ENCODE data around the gene PRSS57.
A peak's percentile ranks its signal among the peaks of the same experiment; 100 is the strongest.

Gene PRSS57

GRCh38 chr19:738509-739128 is 43.4 kb upstream of the PRSS57 start:
- no peak for DNase-seq
- no peaks in the 10 kb centered on the region for H3K79me2 ChIP-seq (ENCODE audit: low read length)

DNA sequence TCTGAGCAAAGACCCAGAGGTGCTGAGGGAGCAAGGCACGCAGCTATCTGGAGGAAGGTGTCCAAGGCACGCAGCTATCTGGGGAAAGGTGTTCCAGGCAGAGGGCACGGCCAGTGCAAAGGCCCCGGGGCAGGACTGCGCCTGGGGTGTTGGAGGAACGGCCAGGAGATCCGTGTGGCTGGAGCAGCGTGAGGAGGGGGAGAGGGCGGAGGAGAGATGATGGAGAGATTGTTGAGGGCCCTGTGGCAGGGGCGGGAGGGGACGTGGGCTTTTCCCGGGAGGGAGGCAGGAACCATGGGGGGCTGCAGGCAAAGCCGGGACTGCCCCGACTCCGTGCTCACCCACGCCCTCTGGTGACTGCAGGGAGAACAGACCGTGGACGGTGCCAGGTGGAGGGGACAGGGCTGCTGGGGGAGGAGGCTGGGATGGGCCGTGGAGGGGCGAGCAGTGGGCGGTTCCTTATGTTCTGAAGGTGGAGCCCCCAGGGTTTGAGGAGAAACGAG is 42.4 kb upstream of the PRSS57 start:
- no peak overlapping the region for H3K4me3 ChIP-seq (ENCODE audit: low read length)
- no peak overlapping the region for H3K4me2 ChIP-seq (ENCODE audit: low read depth, low read length)
- no peaks in the 10 kb centered on the region for H3F3A ChIP-seq (ENCODE audit: insufficient read depth, low read length)
- no peak overlapping the region for H3K27ac ChIP-seq (ENCODE audit: low read length)
- H3K9ac ChIP-seq (ENCODE audit: low read length) = no peak overlapping the region
- no peaks in the 10 kb centered on the region for H3K9me3 ChIP-seq (replicated peaks; ENCODE audit: insufficient read depth, low read length)
- H2AFZ ChIP-seq (ENCODE audit: low read length) = no peak overlapping the region
- H3K27me3 ChIP-seq (replicated peaks; ENCODE audit: insufficient read depth, low read length) = peaks cover 81% of the 10 kb centered on the region
- no peaks in the 10 kb centered on the region for H3K36me3 ChIP-seq (replicated peaks; ENCODE audit: insufficient read depth, low read length)
- no peaks in the 10 kb centered on the region for H4K20me1 ChIP-seq (ENCODE audit: insufficient read depth, low read length)
- DNase-seq = peak; percentile 30
- H3K4me1 ChIP-seq (ENCODE audit: low read length) = no peaks in the 10 kb centered on the region
- no peaks in the 10 kb centered on the region for H3K9me2 ChIP-seq (replicated peaks; ENCODE audit: insufficient read depth, low read length)
- TF ChIP-seq EZH2phosphoT487 (IDR thresholded peaks at IDR 0.05; ENCODE audit: low read length) (no peak), EZH2 (optimal IDR thresholded peaks at IDR 0.05; ENCODE audit: low read depth, low read length) (no peak)
- TF ChIP-seq, protein P1, sequence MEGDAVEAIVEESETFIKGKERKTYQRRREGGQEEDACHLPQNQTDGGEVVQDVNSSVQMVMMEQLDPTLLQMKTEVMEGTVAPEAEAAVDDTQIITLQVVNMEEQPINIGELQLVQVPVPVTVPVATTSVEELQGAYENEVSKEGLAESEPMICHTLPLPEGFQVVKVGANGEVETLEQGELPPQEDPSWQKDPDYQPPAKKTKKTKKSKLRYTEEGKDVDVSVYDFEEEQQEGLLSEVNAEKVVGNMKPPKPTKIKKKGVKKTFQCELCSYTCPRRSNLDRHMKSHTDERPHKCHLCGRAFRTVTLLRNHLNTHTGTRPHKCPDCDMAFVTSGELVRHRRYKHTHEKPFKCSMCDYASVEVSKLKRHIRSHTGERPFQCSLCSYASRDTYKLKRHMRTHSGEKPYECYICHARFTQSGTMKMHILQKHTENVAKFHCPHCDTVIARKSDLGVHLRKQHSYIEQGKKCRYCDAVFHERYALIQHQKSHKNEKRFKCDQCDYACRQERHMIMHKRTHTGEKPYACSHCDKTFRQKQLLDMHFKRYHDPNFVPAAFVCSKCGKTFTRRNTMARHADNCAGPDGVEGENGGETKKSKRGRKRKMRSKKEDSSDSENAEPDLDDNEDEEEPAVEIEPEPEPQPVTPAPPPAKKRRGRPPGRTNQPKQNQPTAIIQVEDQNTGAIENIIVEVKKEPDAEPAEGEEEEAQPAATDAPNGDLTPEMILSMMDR (IDR thresholded peaks at IDR 0.05; ENCODE audit: low read length) = peak; percentile 70
- no peaks in the 10 kb centered on the region for H3K79me2 ChIP-seq (ENCODE audit: low read length)

More at GRCh38 chr19:738509-739128, 43.4 kb upstream of the PRSS57 start:
- TF ChIP-seq, protein P1 (IDR thresholded peaks at IDR 0.05; ENCODE audit: low read length) = no peak
- TF ChIP-seq EZH2phosphoT487 (IDR thresholded peaks at IDR 0.05; ENCODE audit: low read length) (no peak), EZH2 (optimal IDR thresholded peaks at IDR 0.05; ENCODE audit: low read depth, low read length) (no peak)
- peaks cover 81% of the 10 kb centered on the region for H3K27me3 ChIP-seq (replicated peaks; ENCODE audit: insufficient read depth, low read length)
- H3K27ac ChIP-seq (ENCODE audit: low read length) = no peak overlapping the region
- no peaks in the 10 kb centered on the region for H4K20me1 ChIP-seq (ENCODE audit: insufficient read depth, low read length)
- no peaks in the 10 kb centered on the region for H3K9me3 ChIP-seq (replicated peaks; ENCODE audit: insufficient read depth, low read length)
- H3K9ac ChIP-seq (ENCODE audit: low read length) = no peak overlapping the region
- no peaks in the 10 kb centered on the region for H3K9me2 ChIP-seq (replicated peaks; ENCODE audit: insufficient read depth, low read length)
- no peaks in the 10 kb centered on the region for H3F3A ChIP-seq (ENCODE audit: insufficient read depth, low read length)
- H3K4me2 ChIP-seq (ENCODE audit: low read depth, low read length) = no peak overlapping the region
- no peaks in the 10 kb centered on the region for H3K36me3 ChIP-seq (replicated peaks; ENCODE audit: insufficient read depth, low read length)
- H3K4me1 ChIP-seq (ENCODE audit: low read length) = no peaks in the 10 kb centered on the region
- no peak overlapping the region for H2AFZ ChIP-seq (ENCODE audit: low read length)
- no peak overlapping the region for H3K4me3 ChIP-seq (ENCODE audit: low read length)

DNA sequence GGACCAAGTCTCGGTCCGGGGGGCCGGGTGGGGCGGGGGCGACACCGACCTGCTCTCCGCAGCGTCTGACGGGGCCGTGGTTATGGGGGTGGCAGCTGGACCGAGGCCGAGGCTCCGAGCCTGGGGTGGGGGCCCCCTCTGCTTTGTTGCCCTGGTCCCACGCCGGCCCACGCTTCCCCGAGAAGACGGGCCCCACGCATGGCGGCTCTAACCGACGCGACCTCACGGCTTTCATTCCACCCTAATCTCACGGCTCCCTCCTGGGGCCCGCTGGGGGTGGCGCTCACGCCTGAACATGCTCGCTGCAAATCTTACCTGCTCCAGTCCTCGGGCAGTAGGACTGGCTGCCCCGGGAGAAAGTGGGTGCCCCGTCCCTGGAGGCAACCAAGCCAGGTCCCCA is 40.9 kb upstream of the PRSS57 start:
- Histone ChIP-seq H3K27ac (ENCODE audit: low read length) (no peak overlapping the region), H3K79me2 (ENCODE audit: low read length) (no peaks in the 10 kb centered on the region), H3F3A (ENCODE audit: insufficient read depth, low read length) (no peaks in the 10 kb centered on the region), H3K36me3 (replicated peaks; ENCODE audit: insufficient read depth, low read length) (no peaks in the 10 kb centered on the region), H3K4me2 (ENCODE audit: low read depth, low read length) (no peak overlapping the region), H4K20me1 (ENCODE audit: insufficient read depth, low read length) (no peaks in the 10 kb centered on the region), H3K9me3 (replicated peaks; ENCODE audit: insufficient read depth, low read length) (no peaks in the 10 kb centered on the region), H3K27me3 (replicated peaks; ENCODE audit: insufficient read depth, low read length) (peaks cover 82% of the 10 kb centered on the region), H3K4me1 (ENCODE audit: low read length) (no peaks in the 10 kb centered on the region), H3K9me2 (replicated peaks; ENCODE audit: insufficient read depth, low read length) (no peaks in the 10 kb centered on the region), H3K9ac (ENCODE audit: low read length) (no peak overlapping the region), H3K4me3 (ENCODE audit: low read length) (no peak overlapping the region), H2AFZ (ENCODE audit: low read length) (no peak overlapping the region)
- TF ChIP-seq EZH2phosphoT487 (IDR thresholded peaks at IDR 0.05; ENCODE audit: low read length) = no peak
- TF ChIP-seq, protein P1 (IDR thresholded peaks at IDR 0.05; ENCODE audit: low read length) = no peak
- no peak for TF ChIP-seq EZH2 (optimal IDR thresholded peaks at IDR 0.05; ENCODE audit: low read depth, low read length)
- no peak for DNase-seq
